ENCODE results near the gene GRIP2.

DNA sequence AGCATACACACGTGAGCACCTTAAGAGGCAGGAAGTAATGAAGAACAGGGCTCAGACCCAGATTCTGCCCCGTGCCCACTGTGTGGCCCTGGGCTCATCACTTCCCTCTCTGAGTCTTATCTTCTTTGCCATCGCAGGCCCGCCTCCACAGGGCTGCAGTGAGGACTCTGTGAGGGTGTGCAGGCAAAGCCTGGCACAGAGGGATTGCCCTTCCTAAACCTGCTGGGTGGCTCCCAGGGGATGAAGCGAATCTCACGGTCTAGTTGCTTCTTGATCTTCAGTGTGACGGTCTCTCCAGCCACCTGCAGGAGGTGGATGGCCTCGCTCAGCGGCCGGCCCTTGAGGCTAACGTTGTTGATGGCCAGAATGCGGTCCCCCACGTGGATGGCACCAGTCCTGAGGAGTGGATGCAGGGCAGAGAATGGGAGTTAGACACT lies 32.8 kb downstream of the GRIP2 start:
- TF ChIP-seq, protein P1, sequence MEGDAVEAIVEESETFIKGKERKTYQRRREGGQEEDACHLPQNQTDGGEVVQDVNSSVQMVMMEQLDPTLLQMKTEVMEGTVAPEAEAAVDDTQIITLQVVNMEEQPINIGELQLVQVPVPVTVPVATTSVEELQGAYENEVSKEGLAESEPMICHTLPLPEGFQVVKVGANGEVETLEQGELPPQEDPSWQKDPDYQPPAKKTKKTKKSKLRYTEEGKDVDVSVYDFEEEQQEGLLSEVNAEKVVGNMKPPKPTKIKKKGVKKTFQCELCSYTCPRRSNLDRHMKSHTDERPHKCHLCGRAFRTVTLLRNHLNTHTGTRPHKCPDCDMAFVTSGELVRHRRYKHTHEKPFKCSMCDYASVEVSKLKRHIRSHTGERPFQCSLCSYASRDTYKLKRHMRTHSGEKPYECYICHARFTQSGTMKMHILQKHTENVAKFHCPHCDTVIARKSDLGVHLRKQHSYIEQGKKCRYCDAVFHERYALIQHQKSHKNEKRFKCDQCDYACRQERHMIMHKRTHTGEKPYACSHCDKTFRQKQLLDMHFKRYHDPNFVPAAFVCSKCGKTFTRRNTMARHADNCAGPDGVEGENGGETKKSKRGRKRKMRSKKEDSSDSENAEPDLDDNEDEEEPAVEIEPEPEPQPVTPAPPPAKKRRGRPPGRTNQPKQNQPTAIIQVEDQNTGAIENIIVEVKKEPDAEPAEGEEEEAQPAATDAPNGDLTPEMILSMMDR (conservative IDR thresholded peaks at IDR 0.05 in 1 of 2, IDR thresholded peaks at IDR 0.05 in 1 of 2; ENCODE audit: extremely low read depth in 1 of 2, insufficient read depth in 1 of 2, low read depth in 1 of 2, low read length in 2 of 2) = no peak
- no peak for TF ChIP-seq EZH2 (IDR thresholded peaks at IDR 0.05; ENCODE audit: borderline replicate concordance, low read length)

All from mammary epithelial cell (primary cell).